Heart left ventricle (tissue), 16 donors: ENCODE measurements around the gene EYS. TPM values are rescaled to one million over a fixed set of nuclear protein-coding genes. Genes with fewer than 3 reads are reported as not detected.

ENCODE experiments used
- ATAC-seq, 4 donors: fragments of 200-7000 bp; cut with Tn5 transposase; one replicate each; pipeline ENCODE4 v1.9.1; 2020 to 2022; ENCODE audit warnings: moderate library complexity in 4 of 4, mild to moderate bottlenecking in 3 of 4, moderate number of reproducible peaks in 1 of 4
- DNase-seq, 5 donors: peaks; one replicate each; pipeline ENCODE4 v3.0.0-alpha.2; 2020
- H3K27ac ChIP-seq, 12 donors: fragments of 200-600 bp; sonication (generic) in 4 of 12; one replicate each; pipeline versions ENCODE4 v1.5.0 to v1.8.0; 2016 to 2022; ENCODE audit warnings: mild to moderate bottlenecking in 2 of 12
- H3K27me3 ChIP-seq, 9 donors: fragments of 200-600 bp; sonication (generic) in 2 of 9; one replicate each; pipeline versions ENCODE4 v1.5.1 to v1.8.0; 2016 to 2022; ENCODE audit warnings: mild to moderate bottlenecking in 3 of 9
- H3K36me3 ChIP-seq, 9 donors: fragments of 200-600 bp; sonication (generic) in 2 of 9; one replicate each; pipeline versions ENCODE4 v1.5.0 to v1.8.0; 2018 to 2022; ENCODE audit warnings: mild to moderate bottlenecking in 2 of 9
- H3K4me1 ChIP-seq, 12 donors: fragments of 200-600 bp; sonication (generic) in 4 of 12; one replicate each; pipeline versions ENCODE4 v1.5.0 to v1.8.0; 2016 to 2022; ENCODE audit warnings: mild to moderate bottlenecking in 3 of 12
- H3K4me3 ChIP-seq, 12 donors: fragments of 200-600 bp; sonication (generic) in 4 of 12; one replicate each; pipeline versions ENCODE4 v1.5.0 to v1.8.0; 2017 to 2022; ENCODE audit warnings: mild to moderate bottlenecking in 9 of 12, moderate library complexity in 4 of 12
- H3K9me3 ChIP-seq, 12 donors: fragments of 200-600 bp; sonication (generic) in 4 of 12; one replicate each; pipeline versions ENCODE4 v1.5.0 to v1.8.0; 2016 to 2022; ENCODE audit warnings: mild to moderate bottlenecking in 1 of 12
- CTCF ChIP-seq, 12 donors: fragments of 200-600 bp; sonication (generic) in 4 of 12; IDR thresholded peaks; one replicate each; pipeline versions ENCODE4 v1.5.0 to v1.8.0; 2018 to 2022; ENCODE audit warnings: antibody characterized with exemption in 12 of 12, mild to moderate bottlenecking in 5 of 12
- POLR2A ChIP-seq, 2 donors: fragments of 450-650 bp; IDR thresholded peaks; one replicate each; pipeline ENCODE4 v1.6.1; 2017; ENCODE audit warnings: antibody characterized with exemption in 2 of 2, mild to moderate bottlenecking in 2 of 2, moderate library complexity in 2 of 2
- WGBS, 4 donors: extraction: QIAGEN DNeasy Blood & Tissue Kit in 2 of 4; methylation state at CpG; one replicate each; pipeline versions ENCODE4 v1.1.5 to v1.1.7; 2013 to 2018; 5-methylcytosine and 5-hydroxymethylcytosine counted together
- intact Hi-C, 10 donors: fragments of 100-400 bp; cut with DNase I; formaldehyde crosslinking; loops; one replicate each; pipeline versions ENCODE4 v1.11.1 to v1.14.2; 2022
- polyA plus RNA-seq, 2 donors: library from polyadenylated mRNA; stranded (reverse); fragments of 200-250 nt; gene quantifications; one replicate each; pipeline ENCODE4 v1.2.3, GENCODE V29; 2013
- total RNA-seq, 9 donors: library from RNA; depleted of rRNA in 2 of 9; stranded (reverse); fragments of >200 nt in 2 of 9; fragmentation: NEBNext Ultra II Directional in 3 of 9; extraction: Animal tissue kit (Norgen Biotek cat#: 25700) in 3 of 9; gene quantifications; one replicate each; pipeline versions ENCODE4 v1.1.0 to v1.2.4, GENCODE V29; 2016 to 2023
- donor health status: ischemic (EF 13 %, LVEDD 7.1; RV severe dilation, severe dysfunction).
- donor health status: healthy with polysubstance abuse.
- donor health status: DM: no; HTN: yes; CAD: no.
- donor health status: DM: no; HTN: no; CAD: no.
- donor health status: ischemic (EF 25% LVEDD 6.9; RV normal size, moderate dysfunction).
- donor health status: ischemic (EF 25% LVEDD 5.7; RV mildly dilated, moderate dysfunction).
- donor health status: healthy.
- donor health status: DM: yes; HTN: yes; CAD: no.
- donor health status: ischemic (EF 35%, LVEDD 5.7; RV mildly dilated, moderate dysfunction).
- donor health status: nonischemic (EF 11% LVEDD 7.7; RV severe dilation, severe dysfunction).
- donor health status: DM: yes; HTN: yes; CAD: no.
- donor health status: PGD.
- donor health status: ischemic (EF 29% LVEDD 5.4; RV normal size, mild dysfunction).
- donor health status: nonischemic (EF 23%, LVEDD 6.1; RV moderate dilation, normal function).

The EYS gene
- total and polyA plus RNA-seq, 11 donors, result 0.07 to 0.27 (median 0.08) TPM; not detected in 8

DNA sequence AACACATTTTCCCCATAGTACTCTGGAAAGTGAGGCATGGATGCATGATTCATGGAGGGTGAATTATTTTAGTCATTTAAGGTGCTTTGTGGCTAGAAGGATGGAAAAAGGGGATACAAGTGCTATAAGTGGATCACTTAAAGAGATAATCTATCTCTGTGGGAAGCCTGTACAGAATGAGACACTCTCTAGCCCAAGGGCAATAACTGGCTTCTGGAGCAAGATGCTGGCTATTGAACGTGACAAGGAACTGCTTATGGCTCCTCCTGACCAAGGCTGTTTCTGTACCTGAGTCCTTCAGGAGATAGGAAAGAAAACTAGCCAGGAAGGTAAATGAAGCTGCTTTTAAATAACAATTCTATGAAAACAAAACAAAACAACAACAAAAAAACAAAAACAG is 590.7 kb downstream of the EYS start:
- Histone ChIP-seq H3K4me1 (no peaks in the 10 kb centered on the region), H3K27ac (no peak overlapping the region), H3K27me3 (no peaks in the 10 kb centered on the region), H3K36me3 (no peaks in the 10 kb centered on the region), H3K4me3 (no peak overlapping the region), H3K9me3 (no peaks in the 10 kb centered on the region)
- WGBS, 4 donors, result 41 to 64% (median 59%) methylated on average over 1 of the region's 1 CpG; no CpG with 5 or more reads in 1 of the 4 donors
- intact Hi-C loops, result no loop called here
- no peak for ATAC-seq
- no peak for DNase-seq
- TF ChIP-seq POLR2A (IDR thresholded peaks at IDR 0.05) (no peak), CTCF (IDR thresholded peaks at IDR 0.05) (no peak)

DNA sequence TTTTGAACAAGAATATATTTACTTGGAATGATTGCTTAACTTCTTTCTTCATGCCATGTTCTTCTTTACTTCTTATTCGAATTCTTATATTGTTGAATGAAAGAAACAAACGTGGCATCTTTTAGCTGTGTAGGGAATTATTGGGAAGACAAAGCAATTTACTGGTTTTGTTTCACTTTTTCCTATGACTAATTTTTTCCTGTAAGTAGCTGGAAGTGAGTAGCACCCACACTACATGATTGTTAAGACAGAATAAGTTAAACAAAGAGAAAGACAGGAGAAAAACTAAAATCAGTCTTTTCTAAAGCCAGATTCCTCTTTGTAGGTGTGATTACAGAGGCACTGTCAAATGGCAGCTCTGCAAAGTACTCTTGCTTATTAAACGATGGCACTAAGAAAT is 593.4 kb downstream of the EYS start:
- Histone ChIP-seq H3K36me3 (no peaks in the 10 kb centered on the region), H3K27ac (no peak overlapping the region), H3K4me3 (no peak overlapping the region), H3K4me1 (no peaks in the 10 kb centered on the region), H3K9me3 (no peaks in the 10 kb centered on the region), H3K27me3 (no peaks in the 10 kb centered on the region)
- WGBS, 4 donors, result 37 to 61% (median 61%) methylated on average over 3 of the region's 3 CpGs
- ATAC-seq, result no peak
- no peak for DNase-seq
- TF ChIP-seq CTCF (IDR thresholded peaks at IDR 0.05), result no peak
- TF ChIP-seq POLR2A (IDR thresholded peaks at IDR 0.05), result no peak
- intact Hi-C loops, result no loop called here

GRCh38 chr6:65112435-65112834 is 594.6 kb downstream of the EYS start:
- Histone ChIP-seq H3K27me3 (no peaks in the 10 kb centered on the region), H3K4me3 (no peak overlapping the region), H3K4me1 (no peaks in the 10 kb centered on the region), H3K36me3 (no peaks in the 10 kb centered on the region), H3K9me3 (no peaks in the 10 kb centered on the region), H3K27ac (no peak overlapping the region)
- TF ChIP-seq POLR2A (IDR thresholded peaks at IDR 0.05), result no peak
- TF ChIP-seq CTCF (IDR thresholded peaks at IDR 0.05), result no peak
- intact Hi-C loops, result no loop called here
- ATAC-seq (no peak), DNase-seq (no peak)

GRCh38 chr6:65110031-65110430 is 597.0 kb downstream of the EYS start:
- Histone ChIP-seq H3K4me3 (no peak overlapping the region), H3K27ac (no peak overlapping the region), H3K4me1 (no peaks in the 10 kb centered on the region), H3K36me3 (no peaks in the 10 kb centered on the region), H3K9me3 (no peaks in the 10 kb centered on the region), H3K27me3 (no peaks in the 10 kb centered on the region)
- DNase-seq, result no peak
- no peak for TF ChIP-seq POLR2A (IDR thresholded peaks at IDR 0.05)
- ATAC-seq, result no peak
- 73 to 83% (median 76%) methylated on average over 3 of the region's 3 CpGs for WGBS, 4 donors
- intact Hi-C loops, result no loop called here

GRCh38 chr6:65098349-65098748 is 608.7 kb downstream of the EYS start:
- no peak for ATAC-seq
- WGBS, 4 donors, result 29 to 46% (median 39%) methylated on average over 1 of the region's 1 CpG

More at GRCh38 chr6:65098349-65098748, 608.7 kb downstream of the EYS start:
- Histone ChIP-seq H3K36me3 (no peaks in the 10 kb centered on the region), H3K4me3 (no peak overlapping the region), H3K27ac (no peak overlapping the region), H3K9me3 (no peaks in the 10 kb centered on the region), H3K4me1 (no peaks in the 10 kb centered on the region), H3K27me3 (no peaks in the 10 kb centered on the region)
- DNase-seq, result no peak
- TF ChIP-seq CTCF (IDR thresholded peaks at IDR 0.05), result no peak
- TF ChIP-seq POLR2A (IDR thresholded peaks at IDR 0.05), result no peak
- intact Hi-C loops, result no loop called here
